ENCODE measurements around the gene SLC22A23. TPM values are rescaled to one million over a fixed set of nuclear protein-coding genes. Genes with fewer than 3 reads are reported as not detected.

Gene SLC22A23
- total RNA-seq, 2 experiments from 2014 or later, result 13.4 to 13.6 TPM

GRCh38 chr6:3455569-3456394 is 1.1 kb downstream of the SLC22A23 start:
- Histone ChIP-seq H3K4me3 (ENCODE audit: low read length) (peak overlapping the region; percentile 72), H3K4me1 (ENCODE audit: insufficient read depth, low read length) (peaks cover 36% of the 10 kb centered on the region), H3K36me3 (ENCODE audit: insufficient read depth, low read length) (no peaks in the 10 kb centered on the region), H3K27ac (ENCODE audit: low read depth in 1 of 2, low read length in 2 of 2) (peak overlapping the region in 1 of 2 donors; percentile 13), H3K27me3 (ENCODE audit: control insufficient read depth in 1 of 2, insufficient read depth in 2 of 2, low read length in 2 of 2) (peaks cover 6 to 15% of the 10 kb centered on the region in 2 experiments), H3K9me3 (ENCODE audit: control insufficient read depth in 1 of 2, insufficient read depth in 1 of 2, low read length in 2 of 2) (peaks cover 0 to 7% of the 10 kb centered on the region in 2 experiments)
- peaks cover 5% of the 10 kb centered on the region for H3K36me3 Mint-ChIP-seq (ENCODE audit: low read depth)
- TF ChIP-seq, protein P1, sequence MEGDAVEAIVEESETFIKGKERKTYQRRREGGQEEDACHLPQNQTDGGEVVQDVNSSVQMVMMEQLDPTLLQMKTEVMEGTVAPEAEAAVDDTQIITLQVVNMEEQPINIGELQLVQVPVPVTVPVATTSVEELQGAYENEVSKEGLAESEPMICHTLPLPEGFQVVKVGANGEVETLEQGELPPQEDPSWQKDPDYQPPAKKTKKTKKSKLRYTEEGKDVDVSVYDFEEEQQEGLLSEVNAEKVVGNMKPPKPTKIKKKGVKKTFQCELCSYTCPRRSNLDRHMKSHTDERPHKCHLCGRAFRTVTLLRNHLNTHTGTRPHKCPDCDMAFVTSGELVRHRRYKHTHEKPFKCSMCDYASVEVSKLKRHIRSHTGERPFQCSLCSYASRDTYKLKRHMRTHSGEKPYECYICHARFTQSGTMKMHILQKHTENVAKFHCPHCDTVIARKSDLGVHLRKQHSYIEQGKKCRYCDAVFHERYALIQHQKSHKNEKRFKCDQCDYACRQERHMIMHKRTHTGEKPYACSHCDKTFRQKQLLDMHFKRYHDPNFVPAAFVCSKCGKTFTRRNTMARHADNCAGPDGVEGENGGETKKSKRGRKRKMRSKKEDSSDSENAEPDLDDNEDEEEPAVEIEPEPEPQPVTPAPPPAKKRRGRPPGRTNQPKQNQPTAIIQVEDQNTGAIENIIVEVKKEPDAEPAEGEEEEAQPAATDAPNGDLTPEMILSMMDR (IDR thresholded peaks at IDR 0.05), result no peak
- no peak overlapping the region for H3K27ac Mint-ChIP-seq
- DNase-seq, result peak in 9 of 14 experiments; percentile 4 to 39 (median 14)
- ChIA-PET CTCF (no interaction called here), POLR2A (interaction anchor here (0.9 to 1.5 kb wide), 3 partner anchors 23 to 176 kb away, joined by 3 read pairs; no protein-coding TSS in a partner anchor)
- H3K27me3 Mint-ChIP-seq, result peaks cover 9% of the 10 kb centered on the region
- H3K4me1 Mint-ChIP-seq (ENCODE audit: low read depth), result peaks cover 7% of the 10 kb centered on the region
- no peaks in the 10 kb centered on the region for H3K9me3 Mint-ChIP-seq
- intact Hi-C loops (cut with DNase I, micrococcal nuclease), result loop anchor here (2.0 to 10.0 kb wide), 10 partner anchors 41 to 691 kb away; partner anchors contain the start of genes ECI2 (in 1 of the 2), PSMG4 (in 1 of the 2), TUBB2A (in 1 of the 2) and WRNIP1 (in 1 of the 2)
- ATAC-seq (ENCODE audit: poor library complexity), result peak; percentile 10
- H3K4me3 Mint-ChIP-seq, result peak overlapping the region; percentile 40

DNA sequence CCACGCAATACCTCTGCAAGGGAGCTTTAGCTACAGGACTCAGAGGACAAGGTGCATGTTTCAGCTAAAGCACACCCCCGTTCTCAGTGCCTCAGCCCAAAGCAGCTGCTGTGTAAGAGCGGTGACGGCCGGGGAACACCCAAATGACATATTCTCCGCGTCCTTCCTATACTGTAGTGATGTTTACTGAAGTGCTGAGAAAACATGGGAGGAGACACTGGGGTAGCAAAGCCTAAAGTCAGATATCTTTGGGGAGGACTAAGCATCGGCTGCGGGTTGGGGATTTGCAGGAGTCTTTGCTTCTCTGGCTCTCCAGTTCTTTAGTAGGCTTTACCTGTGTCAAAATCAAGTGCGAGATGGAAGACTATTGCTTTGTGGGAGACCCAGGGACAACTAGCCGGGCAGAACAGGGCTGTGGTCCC is 1.7 kb downstream of the SLC22A23 start:
- Mint-ChIP-seq H3K27ac (no peak overlapping the region), H3K9me3 (no peaks in the 10 kb centered on the region), H3K4me1 (ENCODE audit: low read depth) (peaks cover 7% of the 10 kb centered on the region), H3K27me3 (peaks cover 9% of the 10 kb centered on the region), H3K36me3 (ENCODE audit: low read depth) (peaks cover 5% of the 10 kb centered on the region), H3K4me3 (no peak overlapping the region)
- DNase-seq (peak; percentile 18 to 83 (median 54)), ATAC-seq (ENCODE audit: poor library complexity) (peak; percentile 83)
- ChIA-PET POLR2A (interaction anchor here (0.9 to 1.5 kb wide), 3 partner anchors 22 to 176 kb away, joined by 3 read pairs; no protein-coding TSS in a partner anchor), CTCF (no interaction called here)
- peak overlapping the region in 1 of 2 donors; percentile 13 for H3K27ac ChIP-seq (ENCODE audit: low read depth in 1 of 2, low read length in 2 of 2)
- intact Hi-C loops (cut with DNase I, micrococcal nuclease), result loop anchor here (2.0 to 10.0 kb wide), 7 partner anchors 40 to 690 kb away; partner anchors contain the start of genes ECI2 (in 1 of the 2), PSMG4 (in 1 of the 2) and WRNIP1 (in 1 of the 2)
- peak overlapping the region; percentile 72 for H3K4me3 ChIP-seq (ENCODE audit: low read length)
- H3K9me3 ChIP-seq (ENCODE audit: control insufficient read depth in 1 of 2, insufficient read depth in 1 of 2, low read length in 2 of 2), result peaks cover 0 to 7% of the 10 kb centered on the region in 2 experiments
- H3K36me3 ChIP-seq (ENCODE audit: insufficient read depth, low read length), result no peaks in the 10 kb centered on the region
- H3K27me3 ChIP-seq (ENCODE audit: control insufficient read depth in 1 of 2, insufficient read depth in 2 of 2, low read length in 2 of 2), result peaks cover 6 to 15% of the 10 kb centered on the region in 2 experiments
- peaks cover 36% of the 10 kb centered on the region for H3K4me1 ChIP-seq (ENCODE audit: insufficient read depth, low read length)
- TF ChIP-seq, protein P1 (IDR thresholded peaks at IDR 0.05), result no peak

DNA sequence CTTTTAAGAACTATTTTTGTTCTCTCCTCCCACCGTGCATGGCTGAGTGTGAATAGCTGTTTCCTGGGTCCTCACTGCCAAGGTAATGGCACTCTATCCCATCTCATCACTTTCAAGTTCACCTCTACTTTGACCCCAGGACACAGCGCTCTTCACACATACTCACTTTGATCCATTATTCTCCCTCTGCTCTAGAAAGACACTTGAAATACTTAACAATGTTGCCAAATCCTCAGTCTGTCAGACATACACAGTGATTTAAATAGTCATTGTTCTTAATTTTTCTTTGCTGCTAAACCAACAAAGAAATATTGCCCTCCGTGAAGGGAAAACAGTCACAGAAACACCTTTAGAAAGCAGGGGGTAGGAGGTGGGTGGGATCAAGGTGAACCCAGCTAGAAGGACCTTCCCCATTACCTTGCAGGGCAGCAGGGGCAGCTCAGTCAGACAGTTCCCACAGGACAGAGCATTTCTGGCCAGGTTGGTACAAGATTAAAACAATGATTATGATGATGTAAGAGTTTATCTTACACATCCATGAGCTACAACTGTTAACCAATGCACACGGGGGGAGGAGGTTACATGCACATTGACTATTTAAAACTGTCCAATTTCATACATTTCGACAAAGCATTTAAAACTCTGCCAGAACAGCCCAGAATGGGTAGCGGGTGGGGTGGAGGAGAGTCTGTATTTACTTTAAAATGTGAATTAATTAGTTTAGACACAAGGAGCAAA is 2.4 kb downstream of the SLC22A23 start:
- Histone ChIP-seq H3K9me3 (ENCODE audit: control insufficient read depth in 1 of 2, insufficient read depth in 1 of 2, low read length in 2 of 2) (peaks cover 0 to 7% of the 10 kb centered on the region in 2 experiments), H3K27me3 (ENCODE audit: control insufficient read depth in 1 of 2, insufficient read depth in 2 of 2, low read length in 2 of 2) (peaks cover 6 to 15% of the 10 kb centered on the region in 2 experiments), H3K4me3 (ENCODE audit: low read length) (peak overlapping the region; percentile 72), H3K36me3 (ENCODE audit: insufficient read depth, low read length) (no peaks in the 10 kb centered on the region), H3K27ac (ENCODE audit: low read depth in 1 of 2, low read length in 2 of 2) (no peak overlapping the region), H3K4me1 (ENCODE audit: insufficient read depth, low read length) (peaks cover 36% of the 10 kb centered on the region)
- no peak overlapping the region for H3K27ac Mint-ChIP-seq
- ATAC-seq (ENCODE audit: poor library complexity), result no peak
- peaks cover 13% of the 10 kb centered on the region for H3K4me1 Mint-ChIP-seq (ENCODE audit: low read depth)
- intact Hi-C loops (cut with DNase I, micrococcal nuclease), result loop anchor here (2.0 to 10.0 kb wide), 7 partner anchors 40 to 690 kb away; partner anchors contain the start of genes ECI2 (in 1 of the 2), PSMG4 (in 1 of the 2) and WRNIP1 (in 1 of the 2)
- peaks cover 6% of the 10 kb centered on the region for H3K27me3 Mint-ChIP-seq
- H3K36me3 Mint-ChIP-seq (ENCODE audit: low read depth), result peaks cover 5% of the 10 kb centered on the region
- POLR2A ChIA-PET, result interaction anchor here (0.9 to 1.5 kb wide), 4 partner anchors 22 to 175 kb away, joined by 3 read pairs; no protein-coding TSS in a partner anchor
- no peak overlapping the region for H3K4me3 Mint-ChIP-seq
- no peak for DNase-seq
- CTCF ChIA-PET, result no interaction called here
- TF ChIP-seq, protein P1 (IDR thresholded peaks at IDR 0.05), result no peak
- peaks cover under 1% of the 10 kb centered on the region for H3K9me3 Mint-ChIP-seq
